Body of pancreas (tissue), 4 donors: Measurements from ENCODE around the gene CARMIL3. TPM values are rescaled to one million over a fixed set of nuclear protein-coding genes. Genes with fewer than 3 reads are reported as not detected.

ENCODE experiments used
- ATAC-seq: fragments of 150-250 bp; one replicate; pipeline ENCODE4 v1.9.1; 2016
- DNase-seq, 4 donors: peaks; one replicate each; pipeline ENCODE4 v3.0.0-alpha.2; 2019
- H3K27ac ChIP-seq, 4 donors: fragments of 200-600 bp; sonication (generic); 1 replicate in 3 of 4; 2 replicates in 1 of 4; pipeline versions ENCODE4 v1.5.1 to v1.6.1; 2016 to 2019; ENCODE audit warnings: mild to moderate bottlenecking in 1 of 4, mixed read lengths in 1 of 4, moderate library complexity in 1 of 4
- H3K27me3 ChIP-seq, 2 donors: fragments of 200-600 bp; sonication (generic); one replicate each; pipeline ENCODE4 v1.6.0; 2016; ENCODE audit warnings: mild to moderate bottlenecking in 1 of 2
- H3K36me3 ChIP-seq, 2 donors: fragments of 200-600 bp; sonication (generic); replicated peaks in 1 of 2; 2 replicates each; pipeline ENCODE4 v1.5.1; 2016; ENCODE audit warnings: low read depth in 2 of 2; ENCODE audit not compliant: insufficient read depth in 1 of 2
- H3K4me1 ChIP-seq: fragments of 200-600 bp; sonication (generic); one replicate; pipeline ENCODE4 v1.6.0; 2016
- H3K4me3 ChIP-seq, 2 donors: fragments of 200-600 bp; sonication (generic); 1 replicate in 1 of 2; 2 replicates in 1 of 2; pipeline ENCODE4 v1.5.1; 2016 to 2019
- H3K9me3 ChIP-seq, 3 donors: fragments of 200-600 bp; sonication (generic); 1 replicate in 2 of 3; 2 replicates in 1 of 3; pipeline ENCODE4 v1.5.1; 2016
- CTCF ChIP-seq, 7 experiments: fragments of 450-650 bp in 4 of 7; fragments of 200-600 bp in 3 of 7; sonication (generic) in 3 of 7; IDR thresholded peaks; one replicate each; pipeline ENCODE4 v1.5.1; 2016 to 2019; ENCODE audit warnings: antibody characterized with exemption in 7 of 7
- POLR2A ChIP-seq, 3 donors: fragments of 450-650 bp; IDR thresholded peaks; one replicate each; pipeline ENCODE4 v1.6.1; 2016; ENCODE audit warnings: antibody characterized with exemption in 3 of 3, mild to moderate bottlenecking in 2 of 3
- WGBS, 2 donors: methylation state at CpG; one replicate each; pipeline ENCODE4 v1.1.5; 2017; 5-methylcytosine and 5-hydroxymethylcytosine counted together
- intact Hi-C: fragments of 100-400 bp; cut with DNase I; formaldehyde crosslinking; loops from one replicate; pipeline ENCODE4 v1.15.1; 2023
- total RNA-seq, 2 donors: library from RNA; depleted of rRNA; stranded (reverse); fragments of >200 nt; gene quantifications; one replicate each; pipeline ENCODE4 v1.1.0, GENCODE V29; 2016

The CARMIL3 gene
- total RNA-seq, 2 donors from 2014 or later: 0.78 to 0.99 TPM

- peak; percentile 33 for ATAC-seq
- TF ChIP-seq CTCF (IDR thresholded peaks at IDR 0.05): no peak
- Histone ChIP-seq H3K36me3 (no peaks in the 10 kb centered on the region), H3K4me3 (no peak overlapping the region), H3K27ac (no peak overlapping the region), H3K27me3 (no peaks in the 10 kb centered on the region), H3K9me3 (no peaks in the 10 kb centered on the region), H3K4me1 (peaks cover 26% of the 10 kb centered on the region)
- DNase-seq: peak; percentile 46 to 66 (median 56)
- intact Hi-C loops: no loop called here
- WGBS, 2 donors: 30 to 50% methylated on average over 1 to 7 of the region's 7 CpGs
Measured at GRCh38 chr14:24072436-24072835, 20.6 kb downstream of the CARMIL3 start.

GRCh38 chr14:24072881-24073877, 21.4 kb downstream of the CARMIL3 start:
- ATAC-seq (no peak), DNase-seq (no peak)
- 78 to 85% methylated on average over 22 to 24 of the region's 26 CpGs for WGBS, 2 donors
- Histone ChIP-seq H3K27ac (no peak overlapping the region), H3K4me1 (peaks cover 26% of the 10 kb centered on the region), H3K4me3 (no peak overlapping the region), H3K9me3 (no peaks in the 10 kb centered on the region), H3K27me3 (no peaks in the 10 kb centered on the region), H3K36me3 (no peaks in the 10 kb centered on the region)
- intact Hi-C loops: no loop called here
- TF ChIP-seq CTCF (IDR thresholded peaks at IDR 0.05) (no peak), POLR2A (IDR thresholded peaks at IDR 0.05) (no peak)

- Histone ChIP-seq H3K27me3 (no peaks in the 10 kb centered on the region), H3K36me3 (no peaks in the 10 kb centered on the region), H3K9me3 (no peaks in the 10 kb centered on the region), H3K4me3 (no peak overlapping the region), H3K27ac (peak overlapping the region in 2 of 4 donors; percentile 16 to 62), H3K4me1 (peaks cover 26% of the 10 kb centered on the region)
- TF ChIP-seq CTCF (IDR thresholded peaks at IDR 0.05) (no peak), POLR2A (IDR thresholded peaks at IDR 0.05) (no peak)
- DNase-seq: peak in 3 of 4 donors; percentile 37 to 69 (median 50)
- peak; percentile 53 for ATAC-seq
- intact Hi-C loops: no loop called here
- WGBS, 2 donors: 40 to 49% methylated on average over 11 of the region's 11 CpGs
Measured at GRCh38 chr14:24074625-24075484, 23.0 kb downstream of the CARMIL3 start.

GRCh38 chr14:24075485-24076301, 23.9 kb downstream of the CARMIL3 start:
- Histone ChIP-seq H3K36me3 (no peaks in the 10 kb centered on the region), H3K27me3 (no peaks in the 10 kb centered on the region), H3K4me3 (no peak overlapping the region), H3K9me3 (no peaks in the 10 kb centered on the region), H3K27ac (peak overlapping the region in 2 of 4 donors; percentile 10 to 62), H3K4me1 (peaks cover 33% of the 10 kb centered on the region)
- intact Hi-C loops: no loop called here
- no peak for ATAC-seq
- TF ChIP-seq POLR2A (IDR thresholded peaks at IDR 0.05) (no peak), CTCF (IDR thresholded peaks at IDR 0.05) (no peak)
- peak in 1 of 4 donors; percentile 53 for DNase-seq
- 67 to 79% methylated on average over 8 to 11 of the region's 11 CpGs for WGBS, 2 donors
